Loucy (cell line): Measurements from ENCODE around the gene SLC17A5.

Source experiments
- H2AFZ ChIP-seq: fragments of 200-600 bp; sonication (generic); 2 replicates; pipeline ENCODE4 v1.6.0; 2016; ENCODE audit warnings: antibody characterized with exemption, mild to moderate bottlenecking, low read length, moderate library complexity
- H3F3A ChIP-seq: fragments of 200-600 bp; 2 replicates; pipeline ENCODE4 v1.6.0; 2016; ENCODE audit warnings: antibody characterized with exemption, low read depth, mild to moderate bottlenecking
- H3K27me3 ChIP-seq: fragments of 200-600 bp; sonication (generic); 2 replicates; pipeline ENCODE4 v1.6.1; 2014; ENCODE audit warnings: low read length, mild to moderate bottlenecking; ENCODE audit not compliant: insufficient read depth, poor library complexity, severe bottlenecking
- H3K36me3 ChIP-seq: fragments of 200-600 bp; sonication (generic); 2 replicates; pipeline ENCODE4 v1.6.1; 2016; ENCODE audit warnings: low read length; ENCODE audit not compliant: insufficient read depth
- H3K4me1 ChIP-seq: fragments of 200-600 bp; sonication (generic); 2 replicates; pipeline ENCODE4 v1.5.1; 2014; ENCODE audit warnings: low read length, mild to moderate bottlenecking; ENCODE audit not compliant: insufficient read depth, poor library complexity, severe bottlenecking
- H3K4me2 ChIP-seq: fragments of 200-600 bp; sonication (generic); 2 replicates; pipeline ENCODE4 v1.6.0; 2014; ENCODE audit warnings: antibody characterized with exemption, low read length, low read depth, mild to moderate bottlenecking; ENCODE audit not compliant: poor library complexity, severe bottlenecking
- H3K4me3 ChIP-seq: fragments of 200-600 bp; sonication (generic); 2 replicates; pipeline ENCODE4 v1.5.1; 2014; ENCODE audit warnings: low read length, mild to moderate bottlenecking, mixed read lengths; ENCODE audit not compliant: poor library complexity, severe bottlenecking
- H3K79me2 ChIP-seq: fragments of 200-600 bp; sonication (generic); 2 replicates; pipeline ENCODE4 v1.6.1; 2014; ENCODE audit warnings: low read length; ENCODE audit not compliant: insufficient read depth
- H3K9ac ChIP-seq: fragments of 200-600 bp; sonication (generic); 2 replicates; pipeline ENCODE4 v1.6.0; 2014; ENCODE audit warnings: mild to moderate bottlenecking, low read depth, low read length, moderate library complexity; ENCODE audit not compliant: poor library complexity, severe bottlenecking
- H3K9me2 ChIP-seq: fragments of 200-600 bp; sonication (generic); replicated peaks from 2 replicates; pipeline ENCODE4 v1.6.1; 2016; ENCODE audit warnings: low read depth, low read length, mixed read lengths
- H3K9me3 ChIP-seq: fragments of 200-600 bp; sonication (generic); 2 replicates; pipeline ENCODE4 v1.6.1; 2014; ENCODE audit warnings: mild to moderate bottlenecking, antibody characterized with exemption, low read length, low read depth; ENCODE audit not compliant: insufficient read depth
- H4K20me1 ChIP-seq: fragments of 200-600 bp; sonication (generic); 2 replicates; pipeline ENCODE4 v1.6.0; 2014; ENCODE audit warnings: antibody characterized with exemption, low read length, mild to moderate bottlenecking; ENCODE audit not compliant: insufficient read depth, poor library complexity, severe bottlenecking
- EZH2phosphoT487 ChIP-seq: fragments of 200-600 bp; IDR thresholded peaks from 2 replicates; pipeline ENCODE4 v1.6.1; 2018; ENCODE audit warnings: antibody characterized with exemption, mild to moderate bottlenecking, moderate library complexity, borderline replicate concordance
- TF ChIP-seq, protein P1 (sequence below): fragments of 200-600 bp; sonication (generic); conservative IDR thresholded peaks from 2 replicates; pipeline ENCODE4 v1.5.1; 2014; ENCODE audit warnings: mild to moderate bottlenecking, antibody characterized with exemption, low read length

SLC17A5 gene

DNA sequence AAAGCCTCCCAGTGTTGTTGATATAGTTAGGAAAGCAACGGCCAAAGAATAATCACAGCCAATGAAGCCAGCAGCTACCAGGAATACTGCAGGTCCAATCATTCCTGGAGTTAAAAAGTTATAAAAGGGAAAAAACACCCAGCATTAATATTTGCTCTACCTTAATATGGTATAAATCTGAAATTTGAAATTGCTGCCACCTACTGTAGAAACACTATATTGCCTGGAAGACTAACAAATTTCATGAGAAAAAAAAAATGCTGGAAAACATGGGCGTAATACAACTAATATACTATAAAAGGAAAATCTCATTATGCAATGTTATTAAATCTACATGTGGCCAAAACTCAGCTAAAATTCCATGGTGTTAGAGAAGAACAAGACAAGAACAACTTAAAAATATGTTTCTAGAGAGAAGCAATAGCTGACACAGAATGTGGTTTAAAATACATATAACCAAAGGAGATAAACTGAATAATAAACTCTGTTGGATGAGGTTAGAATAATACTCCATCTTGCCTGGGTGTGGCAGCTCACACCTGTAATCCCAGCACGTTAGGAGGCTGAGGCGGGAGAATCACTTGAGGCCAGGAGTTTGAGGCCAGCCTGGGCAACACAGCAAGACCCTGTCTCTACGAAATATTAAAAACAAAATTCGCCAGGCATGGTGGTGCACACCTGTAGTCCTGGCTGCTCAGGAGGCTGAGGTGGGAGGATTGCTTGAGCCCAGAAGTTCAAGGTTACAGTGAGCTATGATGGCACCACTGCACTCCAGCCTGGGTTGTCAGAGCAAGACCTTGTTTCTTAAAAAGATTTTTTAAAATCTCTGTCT lies 43.1 kb downstream of the SLC17A5 start:
- no peaks in the 10 kb centered on the region for H3K9me2 ChIP-seq
- TF ChIP-seq, protein P1, sequence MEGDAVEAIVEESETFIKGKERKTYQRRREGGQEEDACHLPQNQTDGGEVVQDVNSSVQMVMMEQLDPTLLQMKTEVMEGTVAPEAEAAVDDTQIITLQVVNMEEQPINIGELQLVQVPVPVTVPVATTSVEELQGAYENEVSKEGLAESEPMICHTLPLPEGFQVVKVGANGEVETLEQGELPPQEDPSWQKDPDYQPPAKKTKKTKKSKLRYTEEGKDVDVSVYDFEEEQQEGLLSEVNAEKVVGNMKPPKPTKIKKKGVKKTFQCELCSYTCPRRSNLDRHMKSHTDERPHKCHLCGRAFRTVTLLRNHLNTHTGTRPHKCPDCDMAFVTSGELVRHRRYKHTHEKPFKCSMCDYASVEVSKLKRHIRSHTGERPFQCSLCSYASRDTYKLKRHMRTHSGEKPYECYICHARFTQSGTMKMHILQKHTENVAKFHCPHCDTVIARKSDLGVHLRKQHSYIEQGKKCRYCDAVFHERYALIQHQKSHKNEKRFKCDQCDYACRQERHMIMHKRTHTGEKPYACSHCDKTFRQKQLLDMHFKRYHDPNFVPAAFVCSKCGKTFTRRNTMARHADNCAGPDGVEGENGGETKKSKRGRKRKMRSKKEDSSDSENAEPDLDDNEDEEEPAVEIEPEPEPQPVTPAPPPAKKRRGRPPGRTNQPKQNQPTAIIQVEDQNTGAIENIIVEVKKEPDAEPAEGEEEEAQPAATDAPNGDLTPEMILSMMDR: peak; percentile 70
- no peak for TF ChIP-seq EZH2phosphoT487
- H3K36me3 ChIP-seq: peaks cover 21% of the 10 kb centered on the region; the same call in 1 of the 2 replicates
- no peaks in the 10 kb centered on the region for H4K20me1 ChIP-seq
- no peak overlapping the region for H3K4me2 ChIP-seq
- no peak overlapping the region for H3K4me3 ChIP-seq
- H2AFZ ChIP-seq: no peak overlapping the region
- H3K9ac ChIP-seq: no peak overlapping the region
- H3K9me3 ChIP-seq: no peaks in the 10 kb centered on the region
- H3F3A ChIP-seq: no peaks in the 10 kb centered on the region
- no peaks in the 10 kb centered on the region for H3K79me2 ChIP-seq
- H3K4me1 ChIP-seq: no peaks in the 10 kb centered on the region
- no peaks in the 10 kb centered on the region for H3K27me3 ChIP-seq

DNA sequence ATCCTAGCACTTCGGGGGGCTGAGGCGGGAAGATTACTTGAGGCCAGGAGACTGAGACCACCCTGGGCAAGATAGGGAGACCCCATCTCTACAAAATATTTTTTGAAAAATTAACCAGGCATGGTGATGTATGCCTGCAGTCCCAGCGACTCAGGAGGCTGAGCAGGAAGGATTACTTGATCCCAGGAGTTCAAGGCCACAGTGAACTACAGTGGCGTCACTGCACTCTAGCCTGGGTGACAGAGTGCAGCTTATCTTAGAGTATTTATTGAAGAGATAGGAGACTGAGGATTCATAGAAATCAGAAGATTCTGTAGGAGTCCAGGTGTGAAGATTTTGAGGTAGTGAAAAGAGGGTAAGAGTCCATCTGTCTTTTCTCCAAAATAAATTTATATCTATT lies 45.0 kb downstream of the SLC17A5 start:
- TF ChIP-seq EZH2phosphoT487: no peak
- TF ChIP-seq, protein P1: no peak
- Histone ChIP-seq H3K4me3 (no peak overlapping the region), H4K20me1 (no peaks in the 10 kb centered on the region), H3K27me3 (no peaks in the 10 kb centered on the region), H3F3A (no peaks in the 10 kb centered on the region), H3K9ac (no peak overlapping the region), H3K9me2 (no peaks in the 10 kb centered on the region), H3K79me2 (no peaks in the 10 kb centered on the region), H3K4me2 (no peak overlapping the region), H3K36me3 (peaks cover 15% of the 10 kb centered on the region; the same call in 1 of the 2 replicates), H3K9me3 (no peaks in the 10 kb centered on the region), H3K4me1 (no peaks in the 10 kb centered on the region), H2AFZ (no peak overlapping the region)

DNA sequence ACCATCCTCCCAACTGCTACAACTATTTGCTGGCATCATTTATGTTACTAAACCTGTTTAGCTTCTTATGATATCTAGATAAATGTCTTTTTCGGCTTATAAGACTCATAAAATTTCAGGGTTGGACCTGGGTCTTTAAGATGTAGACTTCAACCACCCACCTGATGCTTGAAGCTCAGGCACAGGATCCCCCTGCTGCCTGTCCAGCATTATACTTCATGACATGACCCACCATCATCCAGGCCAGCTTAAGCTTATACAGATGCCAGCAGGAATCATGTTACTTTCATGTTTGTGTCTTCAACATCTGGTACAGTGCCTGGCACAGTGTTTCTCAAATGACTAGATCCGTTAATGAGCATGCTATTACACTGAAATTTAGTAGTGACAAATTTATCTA lies 47.4 kb downstream of the SLC17A5 start:
- no peak for TF ChIP-seq EZH2phosphoT487
- TF ChIP-seq, protein P1: no peak
- H3K9ac ChIP-seq: no peak overlapping the region
- H3K9me2 ChIP-seq: no peaks in the 10 kb centered on the region
- no peak overlapping the region for H3K4me2 ChIP-seq
- no peaks in the 10 kb centered on the region for H4K20me1 ChIP-seq
- no peaks in the 10 kb centered on the region for H3K9me3 ChIP-seq
- H3K27me3 ChIP-seq: no peaks in the 10 kb centered on the region
- H3F3A ChIP-seq: no peaks in the 10 kb centered on the region
- no peak overlapping the region for H3K4me3 ChIP-seq
- no peak overlapping the region for H2AFZ ChIP-seq
- H3K4me1 ChIP-seq: no peaks in the 10 kb centered on the region
- H3K36me3 ChIP-seq: peaks cover 15% of the 10 kb centered on the region; the same call in 1 of the 2 replicates
- H3K79me2 ChIP-seq: no peaks in the 10 kb centered on the region
